Activated CD8-positive, alpha-beta T cell treated with anti-CD3 and anti-CD28 coated beads, Interleukin-2, amount 10 ng/mL, durations not matched to agents 7 days and 5 days (primary cell): ENCODE data around the gene CYB5RL. TPM values are rescaled to one million over a fixed set of nuclear protein-coding genes. Genes with fewer than 3 reads are reported as not detected.

Experiments
- ATAC-seq: fragments of 150-1000 bp; cut with Tn5 transposase; one replicate; pipeline ENCODE4 v1.10.0; 2021; ENCODE audit warnings: moderate library complexity
- CTCF ChIA-PET: fragments of 350-600 bp; sonication (Branson Sonifier 250); formaldehyde crosslinking; loops from one replicate; lab custom pipeline; 2021; ENCODE audit warnings: antibody characterized with exemption; lab: Charles Lee
- POLR2A ChIA-PET: fragments of 350-600 bp; sonication (Branson Sonifier 250); formaldehyde crosslinking; loops from one replicate; lab custom pipeline; 2021; ENCODE audit warnings: antibody characterized with exemption; lab: Charles Lee
- DNase-seq: peaks from one replicate; pipeline ENCODE4 v3.0.0-alpha.2; 2020
- H3K27ac Mint-ChIP-seq: one replicate; pipeline ENCODE4 v1.8.0; 2021; ENCODE audit warnings: mild to moderate bottlenecking, mixed read lengths
- H3K27me3 Mint-ChIP-seq: one replicate; pipeline ENCODE4 v1.8.0; 2021; ENCODE audit warnings: low read depth, mixed read lengths
- H3K36me3 Mint-ChIP-seq: one replicate; pipeline ENCODE4 v1.8.0; 2021; ENCODE audit warnings: low read depth, mixed read lengths
- H3K4me1 Mint-ChIP-seq: one replicate; pipeline ENCODE4 v1.8.0; 2021; ENCODE audit warnings: low read depth, mixed read lengths
- H3K4me3 Mint-ChIP-seq: one replicate; pipeline ENCODE4 v1.8.0; 2021; ENCODE audit warnings: mild to moderate bottlenecking, mixed read lengths
- H3K9me3 Mint-ChIP-seq: one replicate; pipeline ENCODE4 v1.8.0; 2022; ENCODE audit warnings: mixed read lengths; ENCODE audit not compliant: insufficient read depth
- total RNA-seq, 2 experiments: library from RNA; stranded (reverse); gene quantifications; one replicate each; pipeline ENCODE4 v1.2.3, GENCODE V29; 2021

CYB5RL gene
- total RNA-seq, 2 experiments from 2014 or later = 13.1 to 15.5 TPM

DNA sequence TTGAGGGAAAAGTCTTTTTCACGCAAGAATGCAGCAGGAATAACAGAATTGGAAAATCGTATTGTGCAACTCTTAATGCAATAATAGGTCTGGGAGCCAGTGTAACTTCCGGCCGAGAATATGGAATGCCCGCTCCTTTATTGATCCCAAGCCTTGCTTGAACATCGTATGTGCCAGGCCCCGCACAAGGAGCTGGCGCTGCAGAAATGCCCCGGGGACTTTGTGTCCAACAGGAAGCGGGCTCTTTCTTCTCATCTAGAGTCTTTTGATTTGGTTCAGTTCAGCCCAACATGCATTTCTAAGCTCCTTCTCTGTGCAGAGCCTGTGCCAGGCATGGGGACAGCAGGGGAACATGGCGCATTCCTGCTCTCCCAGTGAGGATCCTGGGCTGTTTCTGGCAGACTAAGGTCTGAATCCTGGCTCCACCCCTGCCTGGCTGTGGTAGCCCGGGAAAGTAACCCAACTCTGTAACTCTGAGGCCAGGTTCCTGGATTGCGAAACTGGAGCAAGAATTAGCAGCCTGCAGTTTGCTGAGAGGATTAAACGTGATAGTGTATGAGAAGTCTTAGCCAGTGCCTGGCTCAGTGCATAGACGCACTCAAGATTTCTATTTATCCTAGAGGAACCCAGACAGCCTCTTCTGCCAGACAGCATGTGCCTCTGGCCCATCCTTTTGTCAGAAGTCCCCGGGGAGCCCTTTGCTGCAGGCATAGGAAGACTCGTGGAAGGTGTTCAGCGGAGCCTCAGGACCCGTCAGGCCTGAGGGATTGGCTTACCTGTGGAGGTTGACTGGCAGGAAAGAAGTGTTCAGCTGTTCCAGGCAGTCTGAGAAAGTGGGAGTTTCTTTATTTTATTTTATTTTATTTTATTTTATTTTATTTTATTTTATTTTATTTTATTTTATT, 46.0 kb downstream of the CYB5RL start:
- Mint-ChIP-seq H3K36me3 (no peaks in the 10 kb centered on the region), H3K9me3 (no peaks in the 10 kb centered on the region), H3K4me1 (peaks cover 5% of the 10 kb centered on the region), H3K27ac (no peak overlapping the region), H3K27me3 (peaks cover 3% of the 10 kb centered on the region), H3K4me3 (no peak overlapping the region)
- no peak for DNase-seq
- ChIA-PET CTCF (no interaction called here), POLR2A (no interaction called here)
- ATAC-seq = no peak

DNA sequence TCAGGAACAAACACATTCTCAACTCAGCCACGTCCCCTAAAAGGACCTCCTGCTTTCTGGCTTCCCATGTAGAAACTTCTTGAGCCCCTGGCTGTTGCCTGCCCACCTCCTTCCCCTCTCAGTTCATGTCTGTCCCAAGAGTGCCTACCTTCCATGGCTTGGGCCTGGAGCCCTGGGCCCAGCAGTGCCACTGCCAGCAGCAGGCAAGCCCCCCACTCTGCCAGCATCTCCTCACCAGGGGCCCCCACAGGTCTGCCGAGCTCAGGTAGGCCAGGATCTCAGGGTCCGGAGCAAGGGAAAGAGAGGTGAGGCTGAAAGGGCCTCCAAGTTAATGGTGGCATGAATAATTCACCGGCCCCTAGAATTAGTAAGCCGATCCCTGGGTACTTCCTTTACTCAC, 47.1 kb downstream of the CYB5RL start, which contains the start of gene CDCP2:
Gene CDCP2, minus strand, starts transcription at position 305 of the 400 bp plus-strand sequence. Its CDS starts 78 bp downstream, at position 227.
- CTCF ChIA-PET = no interaction called here

DNA sequence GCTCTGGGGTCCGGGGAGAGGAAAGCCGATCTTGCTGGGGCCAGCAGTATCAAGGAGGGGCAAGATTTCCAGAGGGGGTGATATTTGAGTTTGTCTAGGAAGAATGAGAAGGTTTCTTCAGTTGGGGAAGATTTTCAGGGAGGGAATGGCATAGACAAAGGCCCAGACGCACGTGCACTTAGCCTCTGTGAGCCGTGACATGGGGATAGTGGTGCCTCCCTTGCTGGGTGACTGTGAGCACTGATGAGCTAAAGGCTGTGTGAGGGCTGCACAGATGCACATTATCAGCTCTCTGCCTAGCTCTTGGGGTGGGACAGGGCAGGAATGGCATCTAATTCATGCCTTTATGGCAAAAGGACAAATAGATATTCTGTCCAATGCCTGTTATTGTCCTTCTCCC, 48.8 kb downstream of the CYB5RL start:
- Mint-ChIP-seq H3K36me3 (no peaks in the 10 kb centered on the region), H3K27me3 (no peaks in the 10 kb centered on the region), H3K9me3 (no peaks in the 10 kb centered on the region), H3K27ac (no peak overlapping the region), H3K4me1 (peaks cover 5% of the 10 kb centered on the region), H3K4me3 (no peak overlapping the region)
- CTCF ChIA-PET = no interaction called here
- POLR2A ChIA-PET = no interaction called here
- DNase-seq (no peak), ATAC-seq (no peak)

More for the DNA sequence above, 47.1 kb downstream of the CYB5RL start, which contains the start of gene CDCP2:
- Mint-ChIP-seq H3K36me3 (no peaks in the 10 kb centered on the region), H3K4me1 (peaks cover 5% of the 10 kb centered on the region), H3K4me3 (no peak within 1 kb of the TSS), H3K27me3 (peaks cover 3% of the 10 kb centered on the region), H3K27ac (no peak within 1 kb of the TSS), H3K9me3 (no peaks in the 10 kb centered on the region)
- DNase-seq = no peak
- ATAC-seq = no peak
- POLR2A ChIA-PET = no interaction called here

Other genes with a start within 250 kb of the CYB5RL start
- gene LDLRAD1, start 181.8 kb downstream of the CYB5RL start, total RNA-seq = not detected
- 100 to 1,000 TPM; 154 to 156 TPM for gene TMEM59, start 146.8 kb downstream of the CYB5RL start, total RNA-seq
- gene TCEANC2, start 146.4 kb downstream of the CYB5RL start, total RNA-seq = 10 to 100 TPM; 11.6 to 12.0 TPM
- gene CDCP2, start 47.0 kb downstream of the CYB5RL start, total RNA-seq = under 1 TPM in 1 of 2 experiments, not detected in 1; 0.16 TPM
- gene MRPL37, start 137 bp upstream of the CYB5RL start, total RNA-seq = 100 to 1,000 TPM; 115 TPM
- gene SSBP3, start 206.4 kb upstream of the CYB5RL start, total RNA-seq = 100 to 1,000 TPM; 109 to 111 TPM